KMS-11 (cell line): ENCODE measurements around the gene FOXO3.

Experiments
- H2AFZ ChIP-seq: fragments of 200-600 bp; sonication (generic); 2 replicates; pipeline ENCODE4 v1.6.1; 2016; ENCODE audit warnings: antibody characterized with exemption, mixed run types, low read depth
- H3K27ac ChIP-seq: fragments of 200-600 bp; sonication (generic); 2 replicates; pipeline ENCODE4 v1.6.1; 2016; ENCODE audit warnings: mild to moderate bottlenecking, mixed run types
- H3K27me3 ChIP-seq: fragments of 200-600 bp; sonication (generic); 2 replicates; pipeline ENCODE4 v1.6.1; 2017; ENCODE audit warnings: mild to moderate bottlenecking, low read depth, mixed run types, moderate library complexity; ENCODE audit not compliant: insufficient read depth
- H3K36me3 ChIP-seq: fragments of 200-600 bp; sonication (generic); 2 replicates; pipeline ENCODE4 v1.6.1; 2017; ENCODE audit warnings: mild to moderate bottlenecking, mixed run types; ENCODE audit not compliant: insufficient read depth
- H3K4me1 ChIP-seq: fragments of 200-600 bp; sonication (generic); 2 replicates; pipeline ENCODE4 v1.6.1; 2016; ENCODE audit warnings: mild to moderate bottlenecking, low read depth, mixed run types; ENCODE audit not compliant: poor library complexity, severe bottlenecking
- H3K4me2 ChIP-seq: fragments of 200-600 bp; sonication (generic); 2 replicates; pipeline ENCODE4 v1.7.0; 2016; ENCODE audit warnings: mild to moderate bottlenecking, mixed run types
- H3K4me3 ChIP-seq: fragments of 200-600 bp; sonication (generic); IDR thresholded peaks from 2 replicates; pipeline ENCODE4 v1.6.1; 2017; ENCODE audit warnings: low read depth, low read length, mixed read lengths; ENCODE audit not compliant: insufficient read depth
- H3K79me2 ChIP-seq: fragments of 200-600 bp; sonication (generic); 2 replicates; pipeline ENCODE4 v1.6.1; 2016; ENCODE audit warnings: low read depth, mixed run types; ENCODE audit not compliant: insufficient read depth
- H3K9ac ChIP-seq: fragments of 200-600 bp; sonication (generic); 2 replicates; pipeline ENCODE4 v1.6.1; 2016; ENCODE audit warnings: mild to moderate bottlenecking, mixed run types
- H4K20me1 ChIP-seq: fragments of 200-600 bp; sonication (generic); 2 replicates; pipeline ENCODE4 v1.6.1; 2016; ENCODE audit warnings: mild to moderate bottlenecking, mixed run types; ENCODE audit not compliant: insufficient read depth
- CTCF ChIP-seq: fragments of 200-600 bp; sonication (generic); conservative IDR thresholded peaks from 2 replicates; pipeline ENCODE4 v1.6.1; 2017; ENCODE audit warnings: low read depth, mild to moderate bottlenecking, antibody characterized with exemption, low read length, moderate library complexity, mixed read lengths

FOXO3 gene

GRCh38 chr6:108733051-108733450 lies 172.3 kb downstream of the FOXO3 start:
- Histone ChIP-seq H3K36me3 (no peaks in the 10 kb centered on the region), H3K27me3 (no peaks in the 10 kb centered on the region), H4K20me1 (no peaks in the 10 kb centered on the region), H3K4me3 (no peak overlapping the region), H3K79me2 (no peaks in the 10 kb centered on the region), H3K27ac (no peak overlapping the region), H3K4me1 (peaks cover 28% of the 10 kb centered on the region), H2AFZ (no peak overlapping the region), H3K4me2 (no peak overlapping the region), H3K9ac (no peak overlapping the region)
- no peak for TF ChIP-seq CTCF

- H3K27ac ChIP-seq, result no peak overlapping the region
- peak overlapping the region; percentile 54 for H3K4me2 ChIP-seq
- H2AFZ ChIP-seq, result no peak overlapping the region
- peaks cover 28% of the 10 kb centered on the region for H3K4me1 ChIP-seq
- H3K4me3 ChIP-seq, result no peak overlapping the region
- no peak for TF ChIP-seq CTCF
- no peak overlapping the region for H3K9ac ChIP-seq
- H3K36me3 ChIP-seq, result no peaks in the 10 kb centered on the region
- H3K27me3 ChIP-seq, result no peaks in the 10 kb centered on the region
- H4K20me1 ChIP-seq, result no peaks in the 10 kb centered on the region
- no peaks in the 10 kb centered on the region for H3K79me2 ChIP-seq
Measured at GRCh38 chr6:108733706-108734265, 173.1 kb downstream of the FOXO3 start.
